ENCODE results near the gene LRGUK. TPM values are rescaled to one million over a fixed set of nuclear protein-coding genes. Genes with fewer than 3 reads are reported as not detected.

LRGUK gene
- total and polyA plus RNA-seq, 2 of the 8 experiments (the other 6 are each of a cell fraction or from before 2014, with no cell fraction given) = 1.5 to 3.6 TPM

GRCh38 chr7:134174795-134175261 is 47.7 kb downstream of the LRGUK start:
- Histone ChIP-seq H2AK5ac (ENCODE audit: low read depth, low read length) (no peak overlapping the region), H3K4me2 (ENCODE audit: insufficient read depth in 1 of 2, low read depth in 2 of 2, low read length in 2 of 2) (no peak overlapping the region), H4K91ac (replicated peaks; ENCODE audit: insufficient read length, low read length) (no peak overlapping the region), H2AFZ (ENCODE audit: low read length) (no peak overlapping the region), H4K8ac (ENCODE audit: extremely low read depth, insufficient read depth, low read length) (no peak overlapping the region), H4K5ac (ENCODE audit: insufficient read length, low read depth, low read length) (no peak overlapping the region), H3K23ac (ENCODE audit: insufficient read length) (no peak overlapping the region), H3K23me2 (ENCODE audit: low read depth, low read length) (no peaks in the 10 kb centered on the region), H2BK20ac (ENCODE audit: low read length) (no peak overlapping the region), H3K27ac (ENCODE audit: low read depth, low read length) (no peak overlapping the region), H3K9me3 (ENCODE audit: insufficient read depth in 2 of 2, low read depth in 1 of 2, low read length in 1 of 2) (no peaks in the 10 kb centered on the region), H3K56ac (replicated peaks; ENCODE audit: insufficient read length, low read depth, low read length) (no peak overlapping the region), H3K14ac (ENCODE audit: insufficient read length) (no peak overlapping the region), H3K79me1 (ENCODE audit: low read depth, low read length) (no peaks in the 10 kb centered on the region), H3K4me3 (ENCODE audit: extremely low read depth in 1 of 4, insufficient read depth in 2 of 4, low read depth in 3 of 4, low read length in 4 of 4) (no peak overlapping the region), H3K4ac (replicated peaks; ENCODE audit: insufficient read length, low read depth, low read length) (no peak overlapping the region), H2BK15ac (ENCODE audit: low read length) (no peak overlapping the region), H2BK12ac (ENCODE audit: low read depth, low read length) (no peak overlapping the region), H2BK120ac (replicated peaks; ENCODE audit: low read depth, low read length) (no peak overlapping the region), H2BK5ac (ENCODE audit: low read depth, low read length) (no peak overlapping the region), H3K27me3 (replicated peaks in 1 of 4; ENCODE audit: control insufficient read depth in 3 of 4, extremely low read depth in 1 of 4, insufficient read depth in 3 of 4, low read length in 3 of 4) (no peaks in the 10 kb centered on the region), H3K36me3 (ENCODE audit: control insufficient read depth in 2 of 4, insufficient read depth in 4 of 4, low read length in 3 of 4) (no peaks in the 10 kb centered on the region), H3K79me2 (ENCODE audit: control insufficient read depth in 1 of 2, insufficient read depth in 2 of 2, low read length in 2 of 2) (no peaks in the 10 kb centered on the region), H3K18ac (ENCODE audit: extremely low read depth, low read length) (no peak overlapping the region), H3K4me1 (replicated peaks in 1 of 4; ENCODE audit: control insufficient read depth in 3 of 4, insufficient read depth in 4 of 4, low read length in 3 of 4) (no peaks in the 10 kb centered on the region; a peak in 1 of 7 replicates), H4K20me1 (replicated peaks in 1 of 2; ENCODE audit: control insufficient read depth in 1 of 2, insufficient read depth in 2 of 2, low read length in 2 of 2) (no peaks in the 10 kb centered on the region), H3K9ac (replicated peaks in 1 of 4; ENCODE audit: extremely low read depth in 1 of 4, low read depth in 3 of 4, low read length in 3 of 4) (no peak overlapping the region)
- DNase-seq (ENCODE audit: low read depth in 1 of 2, low spot score in 2 of 2) (no peak), FAIRE-seq (no peak)
- 83% methylated on average over 2 of the region's 2 CpGs; no CpG with 5 or more reads in 1 of the 2 experiments for WGBS, 2 experiments (ENCODE audit: extremely low coverage in 1 of 2, insufficient coverage in 1 of 2, insufficient read length in 1 of 2, insufficient replicate concordance in 2 of 2, low coverage in 1 of 2, low lambda C conversion rate in 2 of 2, missing lambda C conversion rate in 1 of 2)
- POLR2A ChIA-PET (ENCODE audit: partially characterized antibody) = no interaction called here
- CTCF ChIA-PET (ENCODE audit: partially characterized antibody) = interaction anchor here (1.2 to 2.2 kb wide), 4 partner anchors 15 to 183 kb away, joined by 3 to 5 read pairs (median 3); no protein-coding TSS in a partner anchor
